ENCODE results near the gene UGT1A10. TPM values are rescaled to one million over a fixed set of nuclear protein-coding genes. Genes with fewer than 3 reads are reported as not detected.

Gene UGT1A10
- total RNA-seq, 2 experiments from 2014 or later: not detected

DNA sequence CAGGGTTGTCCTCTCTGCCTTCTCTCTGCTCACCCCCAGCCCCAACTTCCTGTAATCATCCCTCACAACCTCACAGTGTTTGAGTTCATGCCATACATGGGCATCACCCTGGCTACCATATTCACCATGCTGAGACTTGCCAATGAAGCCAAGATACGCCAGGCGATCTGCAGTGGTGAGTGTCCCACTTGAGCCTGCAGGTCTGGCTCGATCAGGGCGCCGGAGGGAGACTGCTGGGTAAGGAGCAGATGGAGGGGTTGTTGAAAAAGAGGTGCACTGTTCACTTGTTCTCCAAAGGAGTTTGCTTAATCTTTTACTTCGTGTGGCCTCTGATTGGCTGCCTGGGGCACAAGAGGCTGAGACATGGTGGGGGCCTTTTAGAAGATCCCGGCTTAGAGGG, 156.5 kb downstream of the UGT1A10 start:
- H3K27me3 Mint-ChIP-seq: no peaks in the 10 kb centered on the region
- no peaks in the 10 kb centered on the region for H3K4me1 Mint-ChIP-seq
- H3K9me3 Mint-ChIP-seq: no peaks in the 10 kb centered on the region

DNA sequence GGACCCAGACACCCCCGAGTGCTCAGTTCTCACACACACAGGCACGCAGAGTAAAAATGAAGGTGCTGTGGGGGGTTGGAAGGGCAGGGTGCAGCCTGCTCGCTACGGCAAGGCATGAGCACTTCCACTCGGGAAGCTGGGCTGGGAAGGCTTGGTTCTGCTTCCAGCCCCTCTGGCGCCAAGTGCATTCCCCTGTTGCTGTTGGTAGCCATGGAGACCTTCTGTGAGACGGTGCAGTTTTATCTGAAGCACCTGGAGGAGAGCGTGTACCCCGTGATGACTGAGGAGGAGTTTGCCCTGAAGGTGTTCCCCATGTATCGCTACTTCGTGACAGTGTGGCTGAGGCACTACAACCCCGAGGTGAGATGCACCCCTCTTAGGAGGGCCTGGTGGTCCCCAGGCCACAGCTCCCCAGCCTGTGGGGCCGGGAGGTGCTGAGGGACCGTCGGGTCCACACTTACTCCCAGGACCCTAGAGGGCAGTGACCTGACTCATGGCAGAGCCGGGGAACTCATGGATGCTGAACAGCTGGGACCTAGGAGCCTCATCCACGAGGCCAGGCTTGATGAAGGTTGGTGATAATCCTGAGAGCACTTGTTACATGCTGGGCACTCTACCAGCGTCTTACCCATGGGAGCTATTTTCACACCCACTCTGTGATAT, 157.3 kb downstream of the UGT1A10 start:
- H3K27me3 Mint-ChIP-seq: no peaks in the 10 kb centered on the region
- H3K36me3 Mint-ChIP-seq (ENCODE audit: low read depth): no peaks in the 10 kb centered on the region
- ChIA-PET POLR2A (no interaction called here), CTCF (no interaction called here)
- H3K27ac Mint-ChIP-seq: no peak overlapping the region
- no peak overlapping the region for H3K4me3 Mint-ChIP-seq
- no peak for DNase-seq
- H3K9me3 Mint-ChIP-seq: no peaks in the 10 kb centered on the region
- no peaks in the 10 kb centered on the region for H3K4me1 Mint-ChIP-seq

More for the DNA sequence above, 156.5 kb downstream of the UGT1A10 start:
- ChIA-PET CTCF (no interaction called here), POLR2A (no interaction called here)
- Mint-ChIP-seq H3K4me3 (no peak overlapping the region), H3K27ac (no peak overlapping the region), H3K36me3 (ENCODE audit: low read depth) (no peaks in the 10 kb centered on the region)
- no peak for DNase-seq

DNA sequence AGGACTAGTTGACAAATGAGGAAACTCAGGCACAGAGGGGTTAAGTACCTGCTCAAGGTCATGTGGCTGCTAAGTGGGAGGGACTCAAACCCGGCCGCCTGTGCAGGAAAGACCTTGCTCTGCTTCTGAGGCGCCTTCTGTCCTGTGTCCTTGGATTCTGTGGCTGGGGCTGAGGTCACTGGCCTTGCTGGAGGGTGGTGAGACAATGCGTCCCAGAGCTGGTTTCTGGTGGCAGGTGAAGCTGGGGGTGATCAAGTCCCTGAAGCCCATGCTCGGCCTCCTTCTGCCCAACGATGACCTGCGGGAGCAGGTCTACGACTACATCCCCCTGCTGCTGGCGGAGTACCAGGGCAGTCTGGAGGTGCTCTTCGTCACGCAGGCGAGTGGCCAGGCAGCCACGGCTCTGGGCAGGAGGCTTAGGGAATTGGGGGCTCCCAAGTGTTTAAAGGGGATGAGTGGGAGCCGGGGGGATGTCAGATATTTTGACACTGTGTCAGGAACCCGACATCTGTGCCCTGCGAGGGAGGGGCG, 157.9 kb downstream of the UGT1A10 start:
- Mint-ChIP-seq H3K9me3 (no peaks in the 10 kb centered on the region), H3K27me3 (no peaks in the 10 kb centered on the region), H3K4me1 (no peaks in the 10 kb centered on the region), H3K27ac (no peak overlapping the region), H3K36me3 (ENCODE audit: low read depth) (no peaks in the 10 kb centered on the region), H3K4me3 (no peak overlapping the region)
- DNase-seq: no peak
- CTCF ChIA-PET: no interaction called here
- POLR2A ChIA-PET: no interaction called here

DNA sequence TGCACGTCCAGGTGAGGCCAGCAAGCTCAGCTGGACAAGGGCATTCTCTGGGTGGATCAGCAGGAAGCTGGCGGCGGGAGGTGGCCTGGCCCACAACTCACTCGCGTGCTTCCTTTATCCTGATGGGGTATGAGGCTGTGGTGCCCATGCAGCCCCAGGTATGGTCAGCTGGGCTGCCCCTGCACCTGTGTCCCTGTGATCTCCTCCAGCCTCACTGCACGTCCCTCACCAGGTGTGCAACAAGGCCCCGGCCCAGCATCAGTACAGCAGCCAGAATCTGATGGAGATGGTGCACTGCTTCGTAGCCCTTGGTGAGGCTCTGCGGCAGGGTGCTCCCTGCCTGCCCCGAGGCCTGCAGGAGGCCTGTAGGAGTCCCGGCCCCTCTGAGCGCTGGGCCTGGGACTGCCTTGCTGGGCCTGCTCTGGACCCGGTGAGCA, 159.5 kb downstream of the UGT1A10 start:
- H3K27ac Mint-ChIP-seq: no peak overlapping the region
- no peaks in the 10 kb centered on the region for H3K27me3 Mint-ChIP-seq
- no peak overlapping the region for H3K4me3 Mint-ChIP-seq
- H3K36me3 Mint-ChIP-seq (ENCODE audit: low read depth): no peaks in the 10 kb centered on the region
- no peak for DNase-seq
- ChIA-PET CTCF (interaction anchor here (1.1 kb wide), 1 partner anchor 17 kb away, joined by 5 read pairs; no protein-coding TSS in a partner anchor), POLR2A (no interaction called here)
- no peaks in the 10 kb centered on the region for H3K9me3 Mint-ChIP-seq
- H3K4me1 Mint-ChIP-seq: no peaks in the 10 kb centered on the region

DNA sequence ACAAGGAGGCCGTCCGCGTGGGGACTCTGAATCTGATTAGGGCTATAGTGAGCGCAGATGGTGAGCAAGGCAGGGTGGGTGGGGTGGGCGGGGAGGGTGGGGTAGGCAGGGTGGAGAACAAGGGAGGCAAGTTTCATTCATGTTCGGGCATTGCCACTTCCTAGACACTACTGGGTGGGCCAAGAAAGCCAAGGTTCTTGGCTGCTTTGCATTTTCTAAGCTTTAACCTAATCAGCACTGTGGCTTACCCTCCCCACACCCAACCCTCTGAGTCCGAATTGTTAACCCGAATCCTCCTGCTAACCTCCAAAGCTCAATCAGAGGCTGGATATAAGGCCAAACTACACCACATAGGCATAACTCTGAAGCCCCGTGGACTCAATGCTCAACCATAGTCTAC, 160.0 kb downstream of the UGT1A10 start:
- no peaks in the 10 kb centered on the region for H3K27me3 Mint-ChIP-seq
- H3K27ac Mint-ChIP-seq: no peak overlapping the region
- H3K36me3 Mint-ChIP-seq (ENCODE audit: low read depth): no peaks in the 10 kb centered on the region
- no peak overlapping the region for H3K4me3 Mint-ChIP-seq
- CTCF ChIA-PET: no interaction called here
- H3K9me3 Mint-ChIP-seq: no peaks in the 10 kb centered on the region
- no peaks in the 10 kb centered on the region for H3K4me1 Mint-ChIP-seq
- POLR2A ChIA-PET: interaction anchor here (0.5 kb wide), 1 partner anchor 46 kb away, joined by 6 read pairs; no protein-coding TSS in a partner anchor
- no peak for DNase-seq

DNA sequence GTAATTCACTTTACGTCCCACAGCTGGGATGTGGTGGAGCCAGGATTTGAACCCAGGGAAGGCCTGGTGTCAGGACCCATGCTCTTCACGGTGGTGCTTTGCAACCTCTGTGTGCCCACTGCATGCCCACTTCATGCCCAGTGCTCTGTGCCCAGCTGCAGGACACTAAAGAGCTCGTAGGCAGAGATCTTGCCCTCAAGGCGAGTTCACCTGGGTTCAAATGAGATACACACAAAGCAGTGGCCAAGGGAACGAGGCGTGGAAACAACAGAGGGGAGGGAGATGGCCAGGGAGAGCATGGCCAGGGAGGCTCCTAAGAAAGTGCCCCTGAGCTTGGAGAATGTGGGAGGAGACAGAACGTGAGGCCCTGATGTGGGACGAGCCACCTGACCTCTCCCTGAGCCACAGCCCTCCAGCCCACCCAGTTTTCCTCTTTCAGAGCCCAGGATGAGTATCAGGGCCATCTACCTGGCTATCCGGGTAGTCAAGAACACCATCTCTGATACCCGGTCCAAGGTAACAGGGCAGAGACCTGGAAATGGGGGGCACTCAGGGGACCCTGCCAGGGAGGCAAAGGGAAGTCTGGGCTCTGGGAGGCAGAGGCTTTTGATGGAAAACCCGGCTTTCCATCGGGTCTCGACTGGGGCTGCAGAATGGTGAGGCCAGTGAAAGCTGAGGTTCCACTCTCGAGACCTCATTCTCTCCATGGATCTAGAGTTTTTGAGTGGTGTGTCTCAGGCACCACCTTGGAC, 162.3 kb downstream of the UGT1A10 start:
- Mint-ChIP-seq H3K36me3 (ENCODE audit: low read depth) (no peaks in the 10 kb centered on the region), H3K27me3 (no peaks in the 10 kb centered on the region), H3K4me3 (no peak overlapping the region), H3K27ac (no peak overlapping the region), H3K4me1 (no peaks in the 10 kb centered on the region), H3K9me3 (no peaks in the 10 kb centered on the region)
- POLR2A ChIA-PET: no interaction called here
- CTCF ChIA-PET: no interaction called here
- DNase-seq: no peak

DNA sequence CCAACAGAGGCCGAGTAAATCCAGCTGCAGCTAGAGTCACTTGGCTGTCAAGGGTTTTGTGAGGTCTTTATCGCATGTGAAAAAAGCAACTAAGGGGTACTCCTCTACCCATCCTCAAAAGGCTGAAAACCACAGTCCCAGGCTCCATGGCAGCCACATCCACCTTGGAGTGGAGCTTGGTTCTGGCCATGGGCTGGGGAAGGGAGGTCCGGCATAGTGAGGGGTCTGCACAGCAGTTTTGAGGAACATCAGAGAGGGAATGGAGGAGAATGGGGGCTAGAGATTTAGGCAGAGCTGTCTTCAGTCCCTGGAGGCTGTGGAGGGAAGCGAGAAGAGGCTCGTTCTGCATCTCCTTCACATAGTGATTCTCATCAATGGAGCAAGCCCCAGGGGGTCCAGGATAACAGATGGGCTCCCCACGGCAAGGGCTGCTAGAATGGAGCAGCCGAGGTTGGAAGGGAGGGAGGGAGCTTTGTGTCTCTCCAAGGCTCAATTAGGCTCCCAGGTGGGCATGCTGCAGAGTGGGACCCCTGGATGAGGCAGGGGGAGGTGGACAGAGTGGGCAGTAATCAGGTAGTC, 162.9 kb downstream of the UGT1A10 start:
- no peaks in the 10 kb centered on the region for H3K9me3 Mint-ChIP-seq
- no peaks in the 10 kb centered on the region for H3K36me3 Mint-ChIP-seq (ENCODE audit: low read depth)
- CTCF ChIA-PET: no interaction called here
- no peak overlapping the region for H3K4me3 Mint-ChIP-seq
- H3K27me3 Mint-ChIP-seq: no peaks in the 10 kb centered on the region
- no peaks in the 10 kb centered on the region for H3K4me1 Mint-ChIP-seq
- DNase-seq: no peak
- no peak overlapping the region for H3K27ac Mint-ChIP-seq
- POLR2A ChIA-PET: no interaction called here

DNA sequence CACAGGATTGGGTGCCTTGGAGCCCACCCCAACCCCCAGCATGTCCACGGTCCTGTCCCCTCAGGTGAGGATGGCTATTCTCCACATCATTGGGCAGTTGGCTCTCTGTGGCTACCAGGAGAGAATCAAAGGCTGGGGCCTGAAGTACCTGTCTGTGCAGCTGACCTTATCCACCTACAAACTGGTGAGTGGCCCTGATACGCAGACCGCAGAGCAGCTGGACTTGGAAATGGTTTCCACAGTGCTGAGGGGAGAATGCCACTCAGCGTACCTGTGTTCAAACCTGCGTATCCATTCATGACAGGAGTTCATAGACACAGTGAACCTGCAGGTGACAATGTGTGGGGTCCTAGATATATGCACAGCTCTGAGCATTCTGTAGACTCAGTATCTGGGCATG, 163.5 kb downstream of the UGT1A10 start:
- Mint-ChIP-seq H3K27me3 (no peaks in the 10 kb centered on the region), H3K36me3 (ENCODE audit: low read depth) (no peaks in the 10 kb centered on the region), H3K4me1 (no peaks in the 10 kb centered on the region), H3K9me3 (no peaks in the 10 kb centered on the region), H3K4me3 (no peak overlapping the region), H3K27ac (no peak overlapping the region)
- CTCF ChIA-PET: no interaction called here
- POLR2A ChIA-PET: no interaction called here
- no peak for DNase-seq

DNA sequence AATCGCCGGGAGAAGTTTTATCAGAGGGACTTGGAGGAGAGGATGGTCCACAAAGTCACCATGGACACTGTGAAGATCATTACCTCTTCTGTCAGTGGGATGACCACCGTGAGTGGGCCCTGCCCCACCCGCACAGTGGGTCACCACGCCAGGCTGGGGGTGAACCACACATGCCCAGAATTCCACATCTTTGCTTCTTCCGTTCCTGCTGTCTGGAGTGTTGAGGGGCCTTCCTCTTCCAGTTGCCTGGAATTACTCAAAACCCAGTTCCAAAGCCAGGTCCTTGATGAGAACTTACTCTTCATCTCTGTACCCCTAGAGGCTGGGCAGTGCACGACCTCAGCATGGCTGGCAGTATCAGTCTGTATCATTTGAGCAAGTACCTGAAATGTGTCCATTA, 164.0 kb downstream of the UGT1A10 start:
- DNase-seq: no peak
- Mint-ChIP-seq H3K4me1 (no peaks in the 10 kb centered on the region), H3K4me3 (no peak overlapping the region), H3K27me3 (no peaks in the 10 kb centered on the region), H3K9me3 (no peaks in the 10 kb centered on the region), H3K27ac (no peak overlapping the region), H3K36me3 (ENCODE audit: low read depth) (no peaks in the 10 kb centered on the region)
- ChIA-PET POLR2A (no interaction called here), CTCF (no interaction called here)

DNA sequence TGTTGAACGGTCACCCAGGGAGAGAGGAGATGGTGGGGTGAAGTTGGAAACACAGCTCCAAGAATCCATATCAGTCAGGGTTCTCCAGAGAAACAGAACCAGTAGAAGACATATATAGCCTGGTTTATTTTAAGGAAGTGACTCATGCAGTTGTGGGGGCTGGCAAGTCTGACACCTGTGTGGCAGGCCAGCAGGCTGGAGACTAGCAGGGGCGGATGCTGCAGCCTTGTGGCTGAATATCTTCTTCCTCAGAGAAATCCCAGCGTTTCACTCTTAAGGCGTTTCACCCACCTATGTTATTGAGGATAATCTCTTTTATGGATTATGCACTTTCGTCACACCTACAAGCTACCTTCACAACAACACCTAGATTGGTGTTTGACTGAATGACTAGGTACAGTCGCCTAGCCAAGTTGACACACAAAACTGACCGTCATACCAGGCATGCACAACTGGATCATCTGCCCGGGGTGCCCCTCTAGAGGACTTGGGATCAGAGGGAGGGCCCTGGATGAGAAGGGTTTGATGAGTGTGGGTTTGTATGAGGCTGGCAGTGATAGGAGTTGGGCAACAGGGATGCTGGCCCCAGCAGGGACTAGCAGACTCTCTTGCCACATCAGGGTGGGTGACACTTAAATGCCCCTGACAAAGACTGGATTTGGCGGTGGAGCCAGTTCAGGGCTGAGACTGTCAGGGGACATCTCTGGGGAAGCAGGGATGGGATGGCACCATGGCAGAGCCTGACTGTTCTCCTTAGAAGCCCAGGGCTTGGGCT, 165.3 kb downstream of the UGT1A10 start:
- no peak overlapping the region for H3K27ac Mint-ChIP-seq
- DNase-seq: no peak
- H3K9me3 Mint-ChIP-seq: no peaks in the 10 kb centered on the region
- no peaks in the 10 kb centered on the region for H3K27me3 Mint-ChIP-seq
- ChIA-PET POLR2A (no interaction called here), CTCF (interaction anchor here (0.5 kb wide), 1 partner anchor 612 kb away, joined by 3 read pairs; no protein-coding TSS in a partner anchor)
- no peaks in the 10 kb centered on the region for H3K36me3 Mint-ChIP-seq (ENCODE audit: low read depth)
- H3K4me3 Mint-ChIP-seq: no peak overlapping the region
- no peaks in the 10 kb centered on the region for H3K4me1 Mint-ChIP-seq

DNA sequence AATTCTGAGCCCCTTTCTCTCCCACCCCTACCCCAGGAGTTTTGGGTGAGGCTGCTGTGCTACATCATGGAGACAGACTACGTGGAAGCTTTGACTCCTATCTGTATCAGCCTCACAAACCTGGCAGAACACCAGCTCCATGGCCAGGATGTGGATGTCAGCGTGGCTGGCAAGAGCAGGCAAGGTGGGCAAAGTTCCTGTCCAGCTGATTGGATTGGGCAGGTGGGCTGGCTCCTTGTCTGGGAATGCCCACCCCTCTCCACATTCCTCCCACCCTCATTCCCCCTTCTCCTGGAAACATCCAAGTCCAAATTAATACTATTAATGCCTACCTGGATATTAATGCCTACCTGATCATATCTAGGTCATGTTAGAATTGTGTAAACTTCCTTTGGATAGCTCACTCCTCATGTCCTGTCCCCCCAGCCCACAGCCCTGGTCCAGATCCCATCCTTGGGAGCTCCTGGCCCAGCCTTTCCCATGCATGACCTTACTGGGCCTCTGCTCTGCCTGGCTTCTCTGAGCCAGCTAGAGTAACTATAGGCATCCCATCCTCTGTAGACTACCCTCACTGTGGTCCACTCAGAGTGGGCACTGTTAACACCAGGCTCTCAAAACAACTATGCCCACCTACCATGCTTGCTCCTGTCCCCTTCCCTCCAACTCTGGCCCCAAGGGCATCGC, 166.0 kb downstream of the UGT1A10 start:
- H3K36me3 Mint-ChIP-seq (ENCODE audit: low read depth): no peaks in the 10 kb centered on the region
- H3K9me3 Mint-ChIP-seq: no peaks in the 10 kb centered on the region
- no peak overlapping the region for H3K4me3 Mint-ChIP-seq
- no peaks in the 10 kb centered on the region for H3K4me1 Mint-ChIP-seq
- H3K27me3 Mint-ChIP-seq: no peaks in the 10 kb centered on the region
- POLR2A ChIA-PET: no interaction called here
- no peak for DNase-seq
- CTCF ChIA-PET: interaction anchor here (0.5 kb wide), 1 partner anchor 611 kb away, joined by 3 read pairs; no protein-coding TSS in a partner anchor
- no peak overlapping the region for H3K27ac Mint-ChIP-seq

DNA sequence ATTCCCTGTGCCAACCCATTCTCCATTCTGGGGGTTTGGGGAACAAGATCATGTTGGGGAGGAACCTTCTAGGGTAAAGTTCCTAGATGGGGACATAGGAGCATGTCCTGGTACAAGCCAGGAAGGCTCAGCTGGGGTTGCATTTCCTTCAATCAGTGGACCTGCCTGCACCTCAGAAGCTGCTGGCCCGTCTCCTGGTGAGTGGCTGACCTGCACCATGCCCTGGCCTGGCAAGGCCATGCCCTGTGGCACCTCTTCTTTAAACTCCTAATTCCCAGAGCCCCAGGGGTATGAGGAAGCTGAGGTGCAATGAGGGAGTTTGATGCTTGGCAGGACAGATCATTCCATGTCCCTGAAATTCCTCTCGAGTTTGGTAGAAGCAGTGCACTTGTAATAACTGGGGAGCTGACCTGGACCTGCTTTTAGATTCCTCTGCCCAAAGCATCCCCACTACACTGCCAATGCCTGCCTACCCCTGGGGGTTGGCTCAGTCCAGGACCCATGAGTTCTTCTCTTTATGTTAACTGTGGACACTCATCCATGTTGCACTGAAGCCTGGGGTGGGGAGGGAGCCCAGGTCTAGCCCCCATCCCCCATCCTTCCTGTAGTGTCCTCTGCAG, 167.2 kb downstream of the UGT1A10 start:
- POLR2A ChIA-PET: no interaction called here
- no peak for DNase-seq
- CTCF ChIA-PET: no interaction called here

More for the DNA sequence above, 167.2 kb downstream of the UGT1A10 start:
- no peak overlapping the region for H3K4me3 Mint-ChIP-seq
- H3K36me3 Mint-ChIP-seq (ENCODE audit: low read depth): no peaks in the 10 kb centered on the region
- H3K4me1 Mint-ChIP-seq: no peaks in the 10 kb centered on the region
- no peaks in the 10 kb centered on the region for H3K27me3 Mint-ChIP-seq
- H3K9me3 Mint-ChIP-seq: no peaks in the 10 kb centered on the region
- no peak overlapping the region for H3K27ac Mint-ChIP-seq
